Tibial nerve (tissue), 4 donors: ENCODE measurements around the gene JPH4. TPM values are rescaled to one million over a fixed set of nuclear protein-coding genes. Genes with fewer than 3 reads are reported as not detected.

ENCODE experiments used
- DNase-seq, 2 donors: peaks; one replicate each; pipeline ENCODE4 v3.0.0-alpha.2; 2019; ENCODE audit warnings: low spot score in 2 of 2
- H3K27ac ChIP-seq, 4 donors: fragments of 200-600 bp; sonication (generic) in 3 of 4; one replicate each; pipeline ENCODE4 v1.5.1; 2017 to 2019; ENCODE audit warnings: mild to moderate bottlenecking in 1 of 4
- H3K27me3 ChIP-seq, 2 donors: fragments of 200-600 bp; sonication (generic) in 1 of 2; one replicate each; pipeline versions ENCODE4 v1.5.1 to v1.6.0; 2017 to 2019
- H3K36me3 ChIP-seq, 3 donors: fragments of 200-600 bp; sonication (generic); one replicate each; pipeline ENCODE4 v1.5.1; 2018 to 2019
- H3K4me1 ChIP-seq, 4 donors: fragments of 200-600 bp; sonication (generic) in 3 of 4; one replicate each; pipeline ENCODE4 v1.5.1; 2017 to 2019
- H3K4me3 ChIP-seq, 4 donors: fragments of 200-600 bp; sonication (generic) in 3 of 4; one replicate each; pipeline ENCODE4 v1.5.1; 2017 to 2019; ENCODE audit warnings: mild to moderate bottlenecking in 1 of 4, moderate library complexity in 1 of 4
- H3K9me3 ChIP-seq, 4 donors: fragments of 200-600 bp; sonication (generic) in 3 of 4; one replicate each; pipeline ENCODE4 v1.5.1; 2017 to 2019
- CTCF ChIP-seq, 5 experiments: fragments of 200-600 bp in 3 of 5; fragments of 450-650 bp in 2 of 5; sonication (generic) in 3 of 5; IDR thresholded peaks; one replicate each; pipeline ENCODE4 v1.5.1; 2016 to 2019; ENCODE audit warnings: antibody characterized with exemption in 5 of 5, mild to moderate bottlenecking in 3 of 5, moderate library complexity in 2 of 5
- EP300 ChIP-seq, 2 donors: sonication (generic); formaldehyde crosslinking; IDR thresholded peaks; one replicate each; pipeline ENCODE4 v1.6.1; 2017; ENCODE audit warnings: antibody characterized with exemption in 2 of 2, mild to moderate bottlenecking in 1 of 2
- POLR2A ChIP-seq, 2 donors: fragments of 450-650 bp; IDR thresholded peaks; one replicate each; pipeline ENCODE4 v1.6.1; 2017; ENCODE audit warnings: antibody characterized with exemption in 2 of 2, mild to moderate bottlenecking in 2 of 2, moderate library complexity in 2 of 2
- WGBS, 2 donors: methylation state at CpG; one replicate each; pipeline ENCODE4 v1.1.5; 2018; 5-methylcytosine and 5-hydroxymethylcytosine counted together
- total RNA-seq, 4 donors: library from RNA; depleted of rRNA; stranded (reverse); fragments of >200 nt; gene quantifications; one replicate each; pipeline ENCODE4 v1.1.0, GENCODE V29; 2016

The JPH4 gene
- total RNA-seq, 4 donors from 2014 or later, result 1.2 to 2.9 (median 2.2) TPM

GRCh38 chr14:23571701-23572523 lies 6.7 kb downstream of the JPH4 start:
- no peaks in the 10 kb centered on the region for H3K36me3 ChIP-seq
- H3K27me3 ChIP-seq, result peaks cover 0 to 61% of the 10 kb centered on the region in 2 donors
- peaks cover 0 to 23% (median 10%) of the 10 kb centered on the region in 4 donors for H3K4me1 ChIP-seq
- TF ChIP-seq POLR2A (IDR thresholded peaks at IDR 0.05), result no peak
- no peak for TF ChIP-seq EP300 (IDR thresholded peaks at IDR 0.05)
- TF ChIP-seq CTCF (IDR thresholded peaks at IDR 0.05), result no peak
- no peak overlapping the region for H3K4me3 ChIP-seq
- H3K9me3 ChIP-seq, result no peaks in the 10 kb centered on the region
- 58 to 64% methylated on average over 14 of the region's 14 CpGs for WGBS, 2 donors
- DNase-seq, result no peak
- peak overlapping the region in 1 of 4 donors; percentile 43 for H3K27ac ChIP-seq

- H3K27me3 ChIP-seq, result peaks cover 0 to 52% of the 10 kb centered on the region in 2 donors
- H3K4me3 ChIP-seq, result no peak overlapping the region
- no peak for DNase-seq
- H3K27ac ChIP-seq, result no peak overlapping the region
- TF ChIP-seq CTCF (IDR thresholded peaks at IDR 0.05) (no peak), EP300 (IDR thresholded peaks at IDR 0.05) (no peak), POLR2A (IDR thresholded peaks at IDR 0.05) (no peak)
- 79 to 80% methylated on average over 19 to 21 of the region's 23 CpGs for WGBS, 2 donors
- no peaks in the 10 kb centered on the region for H3K9me3 ChIP-seq
- H3K36me3 ChIP-seq, result no peaks in the 10 kb centered on the region
- peaks cover 0 to 19% (median 5%) of the 10 kb centered on the region in 4 donors for H3K4me1 ChIP-seq
Measured at GRCh38 chr14:23570806-23571483, 7.6 kb downstream of the JPH4 start.

- peaks cover 0 to 15% (median 5%) of the 10 kb centered on the region in 4 donors for H3K4me1 ChIP-seq
- peaks cover 0 to 39% of the 10 kb centered on the region in 2 donors for H3K27me3 ChIP-seq
- TF ChIP-seq EP300 (IDR thresholded peaks at IDR 0.05), result no peak
- no peaks in the 10 kb centered on the region for H3K9me3 ChIP-seq
- no peaks in the 10 kb centered on the region for H3K36me3 ChIP-seq
- no peak overlapping the region for H3K4me3 ChIP-seq
- 57 to 58% methylated on average over 7 of the region's 7 CpGs for WGBS, 2 donors
- H3K27ac ChIP-seq, result no peak overlapping the region
- DNase-seq, result no peak
Measured at GRCh38 chr14:23569443-23570151, 9.0 kb downstream of the JPH4 start.

- H3K27ac ChIP-seq, result no peak overlapping the region
- H3K9me3 ChIP-seq, result no peaks in the 10 kb centered on the region
- no peak for TF ChIP-seq POLR2A (IDR thresholded peaks at IDR 0.05)
- no peak for TF ChIP-seq CTCF (IDR thresholded peaks at IDR 0.05)
- TF ChIP-seq EP300 (IDR thresholded peaks at IDR 0.05), result no peak
- peaks cover 0 to 31% of the 10 kb centered on the region in 2 donors for H3K27me3 ChIP-seq
- H3K4me3 ChIP-seq, result no peak overlapping the region
- WGBS, 2 donors, result 54% methylated on average over 6 of the region's 6 CpGs
- H3K36me3 ChIP-seq, result peaks cover 0 to 5% (median 0%) of the 10 kb centered on the region in 3 donors
- H3K4me1 ChIP-seq, result peaks cover 0 to 15% (median 5%) of the 10 kb centered on the region in 4 donors
- no peak for DNase-seq
Measured at GRCh38 chr14:23568600-23569331, 9.8 kb downstream of the JPH4 start.

GRCh38 chr14:23568021-23568599 lies 10.5 kb downstream of the JPH4 start:
- WGBS, 2 donors, result 80 to 87% methylated on average over 2 of the region's 2 CpGs
- no peak for DNase-seq
- peak overlapping the region; percentile 57 to 71 (median 60) for H3K4me3 ChIP-seq
- TF ChIP-seq EP300 (IDR thresholded peaks at IDR 0.05), result no peak
- no peak for TF ChIP-seq CTCF (IDR thresholded peaks at IDR 0.05)
- no peak for TF ChIP-seq POLR2A (IDR thresholded peaks at IDR 0.05)
- peaks cover 0 to 24% of the 10 kb centered on the region in 2 donors for H3K27me3 ChIP-seq
- peak overlapping the region in 2 of 4 donors; percentile 71 to 85 for H3K27ac ChIP-seq
- peaks cover 0 to 8% (median 0%) of the 10 kb centered on the region in 3 donors for H3K36me3 ChIP-seq
- no peaks in the 10 kb centered on the region for H3K9me3 ChIP-seq
- H3K4me1 ChIP-seq, result peaks cover 0 to 15% (median 5%) of the 10 kb centered on the region in 4 donors
